ENCODE measurements around the gene HEXIM2. TPM values are rescaled to one million over a fixed set of nuclear protein-coding genes. Genes with fewer than 3 reads are reported as not detected.

The HEXIM2 gene
- total RNA-seq, 1 experiment from 2014 or later = 22.4 TPM

DNA sequence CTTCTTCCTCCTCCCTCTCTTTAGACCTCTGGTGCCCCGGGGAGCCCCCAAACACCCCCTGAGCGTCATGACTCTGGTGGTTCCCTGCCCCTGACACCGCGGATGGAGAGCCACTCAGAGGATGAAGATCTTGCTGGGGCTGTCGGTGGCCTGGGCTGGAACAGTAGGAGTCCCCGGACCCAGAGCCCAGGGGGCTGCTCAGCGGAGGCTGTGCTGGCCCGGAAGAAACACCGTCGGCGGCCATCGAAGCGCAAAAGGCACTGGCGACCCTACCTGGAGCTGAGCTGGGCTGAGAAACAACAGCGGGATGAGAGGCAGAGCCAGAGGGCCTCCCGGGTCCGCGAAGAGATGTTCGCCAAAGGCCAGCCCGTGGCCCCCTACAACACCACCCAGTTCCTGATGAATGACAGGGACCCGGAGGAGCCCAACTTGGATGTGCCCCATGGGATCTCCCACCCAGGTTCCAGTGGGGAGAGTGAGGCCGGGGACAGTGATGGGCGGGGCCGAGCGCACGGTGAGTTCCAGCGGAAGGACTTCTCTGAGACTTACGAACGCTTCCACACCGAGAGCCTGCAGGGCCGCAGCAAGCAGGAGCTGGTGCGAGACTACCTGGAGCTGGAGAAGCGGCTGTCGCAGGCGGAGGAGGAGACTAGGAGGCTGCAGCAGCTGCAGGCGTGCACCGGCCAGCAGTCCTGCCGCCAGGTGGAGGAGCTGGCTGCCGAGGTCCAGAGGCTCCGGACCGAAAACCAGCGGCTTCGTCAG is 7.5 kb downstream of the HEXIM2 start:
- peak overlapping the region; percentile 95 for H3K27ac ChIP-seq
- BruUV-seq (replicated peaks) = no TSS peak
- H3K4me3 ChIP-seq = no peak overlapping the region; the same call in 1 of the 2 replicates
- no peaks in the 10 kb centered on the region for H3K9me3 ChIP-seq (ENCODE audit: insufficient read depth, low read depth)
- no peaks in the 10 kb centered on the region; the same call in 1 of the 2 replicates for H3K36me3 ChIP-seq (ENCODE audit: low read depth)
- peak overlapping the region; percentile 94 for H3K4me2 ChIP-seq
- H3F3A ChIP-seq (ENCODE audit: insufficient read depth, low read depth) = peaks cover 62% of the 10 kb centered on the region
- no peaks in the 10 kb centered on the region for H4K20me1 ChIP-seq (ENCODE audit: insufficient read depth)
- CTCF ChIA-PET = no interaction called here
- no peak for DNase-seq
- TF ChIP-seq, protein P1, sequence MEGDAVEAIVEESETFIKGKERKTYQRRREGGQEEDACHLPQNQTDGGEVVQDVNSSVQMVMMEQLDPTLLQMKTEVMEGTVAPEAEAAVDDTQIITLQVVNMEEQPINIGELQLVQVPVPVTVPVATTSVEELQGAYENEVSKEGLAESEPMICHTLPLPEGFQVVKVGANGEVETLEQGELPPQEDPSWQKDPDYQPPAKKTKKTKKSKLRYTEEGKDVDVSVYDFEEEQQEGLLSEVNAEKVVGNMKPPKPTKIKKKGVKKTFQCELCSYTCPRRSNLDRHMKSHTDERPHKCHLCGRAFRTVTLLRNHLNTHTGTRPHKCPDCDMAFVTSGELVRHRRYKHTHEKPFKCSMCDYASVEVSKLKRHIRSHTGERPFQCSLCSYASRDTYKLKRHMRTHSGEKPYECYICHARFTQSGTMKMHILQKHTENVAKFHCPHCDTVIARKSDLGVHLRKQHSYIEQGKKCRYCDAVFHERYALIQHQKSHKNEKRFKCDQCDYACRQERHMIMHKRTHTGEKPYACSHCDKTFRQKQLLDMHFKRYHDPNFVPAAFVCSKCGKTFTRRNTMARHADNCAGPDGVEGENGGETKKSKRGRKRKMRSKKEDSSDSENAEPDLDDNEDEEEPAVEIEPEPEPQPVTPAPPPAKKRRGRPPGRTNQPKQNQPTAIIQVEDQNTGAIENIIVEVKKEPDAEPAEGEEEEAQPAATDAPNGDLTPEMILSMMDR (conservative IDR thresholded peaks at IDR 0.05) = no peak
- TF ChIP-seq EZH2 (IDR thresholded peaks at IDR 0.05; ENCODE audit: low read depth) = no peak
- intact Hi-C loops (cut with micrococcal nuclease; ENCODE audit: unreplicated experiment) = no loop called here
- H3K9me2 ChIP-seq (ENCODE audit: insufficient read depth) = no peaks in the 10 kb centered on the region
- no peak overlapping the region for H2AFZ ChIP-seq
- POLR2A ChIA-PET (ENCODE audit: unreplicated experiment) = no interaction called here
- peaks cover 18% of the 10 kb centered on the region for H3K79me2 ChIP-seq (ENCODE audit: low read depth)
- H3K27me3 ChIP-seq (ENCODE audit: insufficient read depth, low read depth) = no peaks in the 10 kb centered on the region
- H3K4me1 ChIP-seq (replicated peaks; ENCODE audit: insufficient read depth) = peaks cover 64% of the 10 kb centered on the region

DNA sequence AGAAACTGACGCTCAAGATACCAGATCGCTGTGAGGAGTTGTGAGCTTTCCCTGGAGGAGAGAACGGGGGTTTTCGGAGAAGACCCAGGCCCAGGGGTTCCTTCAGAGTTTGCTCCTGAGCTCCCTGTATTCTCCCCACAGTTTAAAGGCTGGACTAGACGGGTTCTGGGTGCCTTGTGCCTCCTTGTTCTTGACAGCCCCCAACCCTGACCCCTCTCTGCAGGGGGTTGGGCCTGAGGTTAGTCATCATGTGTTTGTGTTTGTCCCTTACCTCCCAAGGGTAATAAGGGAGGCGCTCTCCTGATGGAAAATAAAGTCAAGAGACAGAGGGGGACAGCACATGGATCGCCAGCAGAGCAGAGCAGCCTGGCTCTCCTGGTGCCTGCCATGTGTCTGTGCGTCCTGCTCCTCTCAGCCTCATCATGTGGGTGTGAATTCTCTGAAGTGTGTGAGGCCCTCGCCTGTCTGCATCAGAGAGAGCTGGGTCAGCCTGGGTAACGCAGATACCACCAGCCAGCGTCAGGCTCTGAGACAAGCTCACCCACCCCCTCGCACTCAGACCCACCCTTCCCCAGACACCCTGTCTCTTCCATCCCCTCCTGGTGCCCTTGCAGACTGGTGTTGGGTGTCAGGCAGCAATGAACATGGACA is 8.7 kb downstream of the HEXIM2 start:
- BruUV-seq (replicated peaks) = TSS peak; percentile 58
- no peaks in the 10 kb centered on the region; the same call in 1 of the 2 replicates for H3K36me3 ChIP-seq (ENCODE audit: low read depth)
- H3K4me1 ChIP-seq (replicated peaks; ENCODE audit: insufficient read depth) = peaks cover 76% of the 10 kb centered on the region
- peak overlapping the region; percentile 94 for H3K4me2 ChIP-seq
- no peak for DNase-seq
- peak overlapping the region; percentile 60; the same call in 1 of the 2 replicates for H3K4me3 ChIP-seq
- intact Hi-C loops (cut with micrococcal nuclease; ENCODE audit: unreplicated experiment) = no loop called here
- ChIA-PET CTCF (interaction anchor here (0.6 to 0.9 kb wide), 3 partner anchors 11 to 35 kb away, joined by 4 to 5 read pairs (median 4); partner anchors contain the start of gene ACBD4), POLR2A (ENCODE audit: unreplicated experiment) (interaction anchor here (0.7 to 1.0 kb wide), 3 partner anchors 9 to 28 kb away, joined by 4 to 5 read pairs (median 5); partner anchors contain the start of gene HEXIM2)
- no peaks in the 10 kb centered on the region for H4K20me1 ChIP-seq (ENCODE audit: insufficient read depth)
- H3F3A ChIP-seq (ENCODE audit: insufficient read depth, low read depth) = peaks cover 74% of the 10 kb centered on the region
- H3K9me3 ChIP-seq (ENCODE audit: insufficient read depth, low read depth) = no peaks in the 10 kb centered on the region
- H3K9me2 ChIP-seq (ENCODE audit: insufficient read depth) = no peaks in the 10 kb centered on the region
- H3K27ac ChIP-seq = peak overlapping the region; percentile 95
- no peaks in the 10 kb centered on the region for H3K27me3 ChIP-seq (ENCODE audit: insufficient read depth, low read depth)
- peaks cover 18% of the 10 kb centered on the region for H3K79me2 ChIP-seq (ENCODE audit: low read depth)
- TF ChIP-seq EZH2 (IDR thresholded peaks at IDR 0.05; ENCODE audit: low read depth) = no peak
- TF ChIP-seq, protein P1 (conservative IDR thresholded peaks at IDR 0.05) = no peak
- H2AFZ ChIP-seq = no peak overlapping the region

DNA sequence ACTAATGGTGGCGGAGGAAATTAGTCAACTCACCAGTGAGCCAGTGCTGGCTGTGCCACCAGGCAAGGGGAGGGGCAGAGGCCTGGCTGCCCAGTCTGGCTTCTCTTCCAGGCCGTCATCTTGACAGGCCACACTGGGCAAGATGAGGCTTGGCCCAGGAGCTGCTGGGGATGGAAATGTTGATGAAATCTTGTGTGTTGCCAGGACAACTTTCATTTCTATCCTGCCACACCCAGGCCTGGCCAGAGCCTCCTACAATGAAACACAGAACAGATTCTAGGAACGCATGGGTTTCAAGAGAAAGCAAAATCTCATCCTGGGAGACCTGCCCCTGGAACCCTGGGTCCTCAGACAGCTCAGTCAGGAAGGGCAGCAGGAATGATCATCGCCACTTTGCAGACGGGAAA is 9.3 kb downstream of the HEXIM2 start:
- POLR2A ChIA-PET (ENCODE audit: unreplicated experiment) = interaction anchor here (0.5 to 2.8 kb wide), 5 partner anchors 9 to 249 kb away, joined by 4 to 100 read pairs (median 5); partner anchors contain the start of gene HEXIM2
- H2AFZ ChIP-seq = 0 out of 2 replicates have a peak overlapping the region, but pooled peaks have one; percentile 0
- no TSS peak for BruUV-seq (replicated peaks)

More for the DNA sequence above, 9.3 kb downstream of the HEXIM2 start:
- CTCF ChIA-PET = interaction anchor here (0.6 to 1.0 kb wide), 5 partner anchors 12 to 36 kb away, joined by 3 to 8 read pairs (median 4); partner anchors contain the start of gene ACBD4
- Histone ChIP-seq H3K27ac (peak overlapping the region; percentile 95), H3K36me3 (ENCODE audit: low read depth) (no peaks in the 10 kb centered on the region; the same call in 1 of the 2 replicates), H4K20me1 (ENCODE audit: insufficient read depth) (no peaks in the 10 kb centered on the region), H3F3A (ENCODE audit: insufficient read depth, low read depth) (peaks cover 79% of the 10 kb centered on the region), H3K9me2 (ENCODE audit: insufficient read depth) (no peaks in the 10 kb centered on the region), H3K27me3 (ENCODE audit: insufficient read depth, low read depth) (no peaks in the 10 kb centered on the region), H3K79me2 (ENCODE audit: low read depth) (peaks cover 18% of the 10 kb centered on the region), H3K9me3 (ENCODE audit: insufficient read depth, low read depth) (no peaks in the 10 kb centered on the region), H3K4me2 (peak overlapping the region; percentile 94), H3K4me1 (replicated peaks; ENCODE audit: insufficient read depth) (peaks cover 81% of the 10 kb centered on the region), H3K4me3 (peak overlapping the region; percentile 60; the same call in 1 of the 2 replicates)
- intact Hi-C loops (cut with micrococcal nuclease; ENCODE audit: unreplicated experiment) = loop anchor here (1.0 kb wide), 2 partner anchors 10 to 26 kb away; partner anchors contain the start of gene HEXIM2
- DNase-seq = peak; percentile 90 to 96
- TF ChIP-seq EZH2 (IDR thresholded peaks at IDR 0.05; ENCODE audit: low read depth) = no peak
- TF ChIP-seq, protein P1 (conservative IDR thresholded peaks at IDR 0.05) = no peak

Data from PC-9 (cell line).